Calu3 (cell line): Measurements from ENCODE around the gene ZYG11B. TPM values are rescaled to one million over a fixed set of nuclear protein-coding genes. Genes with fewer than 3 reads are reported as not detected.
"Not testable (repeated sequence)": the region's sequence is repeated elsewhere in the genome, so short reads cannot be mapped to it uniquely, and the experiment has no call there.

Source experiments
- BruUV-seq: library from RNA; stranded (reverse); fragments of 400-500 nt; replicated peaks from 2 replicates; lab custom pipeline; 2021; lab: Mats Ljungman, UMichigan
- CTCF ChIA-PET: fragments of 300-600 bp; sonication (Branson Sonifier 250); formaldehyde crosslinking; loops from one replicate; lab custom pipeline; 2022; ENCODE audit warnings: antibody characterized with exemption; lab: Charles Lee
- DNase-seq: peaks from one replicate; pipeline ENCODE4 v3.0.0; 2022
- H3K27ac Mint-ChIP-seq: one replicate; pipeline ENCODE4 v1.8.0; 2022; ENCODE audit warnings: mixed read lengths; ENCODE audit not compliant: unreplicated experiment
- H3K27me3 Mint-ChIP-seq: one replicate; pipeline ENCODE4 v1.8.0; 2022; ENCODE audit warnings: mixed read lengths; ENCODE audit not compliant: unreplicated experiment
- H3K36me3 Mint-ChIP-seq: one replicate; pipeline ENCODE4 v1.8.0; 2022; ENCODE audit warnings: mild to moderate bottlenecking, moderate library complexity, mixed read lengths; ENCODE audit not compliant: insufficient read depth, unreplicated experiment
- H3K4me1 Mint-ChIP-seq: one replicate; pipeline ENCODE4 v1.8.0; 2022; ENCODE audit warnings: mild to moderate bottlenecking, low read depth, mixed read lengths; ENCODE audit not compliant: unreplicated experiment
- H3K4me3 Mint-ChIP-seq: one replicate; pipeline ENCODE4 v1.8.0; 2022; ENCODE audit warnings: mild to moderate bottlenecking, low read depth, moderate library complexity, mixed read lengths; ENCODE audit not compliant: unreplicated experiment
- H3K9me3 Mint-ChIP-seq: one replicate; pipeline ENCODE4 v1.8.0; 2022; ENCODE audit warnings: low read depth, mixed read lengths; ENCODE audit not compliant: unreplicated experiment
- CTCF ChIP-seq: fragments of 200-600 bp; IDR thresholded peaks from one replicate; pipeline ENCODE4 v1.8.0; 2022; ENCODE audit warnings: antibody characterized with exemption; ENCODE audit not compliant: unreplicated experiment
- intact Hi-C: fragments of 100-400 bp; cut with micrococcal nuclease; formaldehyde crosslinking; loops from one replicate; pipeline ENCODE4 v1.10.0; 2022; ENCODE audit not compliant: unreplicated experiment
- total RNA-seq: library from RNA; stranded (reverse); gene quantifications from 2 replicates; pipeline ENCODE4 v1.2.3, GENCODE V29; 2022

The ZYG11B gene
- total RNA-seq, 1 experiment from 2014 or later = 14.8 TPM

GRCh38 chr1:52748119-52748518 lies 21.9 kb downstream of the ZYG11B start:
- no peak overlapping the region for H3K4me3 Mint-ChIP-seq
- TF ChIP-seq CTCF = no peak
- H3K27me3 Mint-ChIP-seq = no peaks in the 10 kb centered on the region
- DNase-seq = no peak
- BruUV-seq = no TSS peak
- H3K4me1 Mint-ChIP-seq = peaks cover 25% of the 10 kb centered on the region
- intact Hi-C loops = loop anchor here (5.0 kb wide), 1 partner anchor 46 kb away; no protein-coding TSS in a partner anchor
- CTCF ChIA-PET = interaction anchor here (0.6 kb wide), 1 partner anchor 47 kb away, joined by 4 read pairs; no protein-coding TSS in a partner anchor
- H3K9me3 Mint-ChIP-seq = no peaks in the 10 kb centered on the region
- no peaks in the 10 kb centered on the region for H3K36me3 Mint-ChIP-seq
- H3K27ac Mint-ChIP-seq = no peak overlapping the region

- intact Hi-C loops = loop anchor here (5.0 kb wide), 1 partner anchor 47 kb away; no protein-coding TSS in a partner anchor
- H3K9me3 Mint-ChIP-seq, DNase-seq, CTCF ChIA-PET, H3K4me3 Mint-ChIP-seq, H3K27me3 Mint-ChIP-seq, H3K36me3 Mint-ChIP-seq, BruUV-seq, H3K27ac Mint-ChIP-seq: not testable (repeated sequence)
- peaks cover 25% of the 10 kb centered on the region for H3K4me1 Mint-ChIP-seq
These were observed 23.2 kb downstream of the ZYG11B start for GRCh38 chr1:52749496-52749895.

DNA sequence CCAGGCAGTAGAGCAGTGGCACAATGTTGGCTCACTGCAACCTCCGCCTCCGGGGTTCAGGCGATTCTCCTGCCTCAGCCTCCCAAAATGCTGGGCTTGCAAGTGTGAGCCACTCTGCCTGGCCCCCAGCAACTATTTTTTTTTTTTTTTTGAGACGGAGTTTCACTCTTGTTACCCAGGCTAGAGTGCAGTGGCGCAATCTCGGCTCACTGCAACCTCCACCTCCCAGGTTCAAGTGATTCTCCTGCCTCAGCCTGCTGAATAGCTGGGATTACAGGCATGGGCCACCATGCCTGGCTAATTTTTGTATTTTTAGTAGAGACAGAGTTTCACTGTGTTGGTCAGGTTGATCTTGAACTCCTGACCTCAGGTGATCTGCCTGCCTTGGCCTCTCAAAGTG lies 23.9 kb downstream of the ZYG11B start:
- BruUV-seq, H3K27ac Mint-ChIP-seq, H3K36me3 Mint-ChIP-seq, H3K9me3 Mint-ChIP-seq, H3K4me3 Mint-ChIP-seq, H3K27me3 Mint-ChIP-seq, DNase-seq, intact Hi-C loops, CTCF ChIA-PET: not testable (repeated sequence)
- H3K4me1 Mint-ChIP-seq = peaks cover 25% of the 10 kb centered on the region

- no TSS peak for BruUV-seq
- Mint-ChIP-seq H3K27me3 (no peaks in the 10 kb centered on the region), H3K4me3 (peak overlapping the region; percentile 39), H3K36me3 (no peaks in the 10 kb centered on the region), H3K4me1 (peaks cover 25% of the 10 kb centered on the region), H3K27ac (peak overlapping the region; percentile 51), H3K9me3 (no peaks in the 10 kb centered on the region)
- peak; percentile 22 for DNase-seq
- no peak for TF ChIP-seq CTCF
- CTCF ChIA-PET = interaction anchor here (0.5 to 0.6 kb wide), 2 partner anchors 21 to 80 kb away, joined by 3 to 4 read pairs; no protein-coding TSS in a partner anchor
- intact Hi-C loops = no loop called here
These were observed 25.6 kb downstream of the ZYG11B start for GRCh38 chr1:52751589-52752483.

GRCh38 chr1:52752484-52752826 lies 26.2 kb downstream of the ZYG11B start:
- no peak for TF ChIP-seq CTCF
- no peaks in the 10 kb centered on the region for H3K9me3 Mint-ChIP-seq
- no TSS peak for BruUV-seq

More at GRCh38 chr1:52752484-52752826, 26.2 kb downstream of the ZYG11B start:
- CTCF ChIA-PET = no interaction called here
- no peak for DNase-seq
- Mint-ChIP-seq H3K27ac (no peak overlapping the region), H3K4me3 (no peak overlapping the region), H3K36me3 (no peaks in the 10 kb centered on the region), H3K27me3 (no peaks in the 10 kb centered on the region), H3K4me1 (peaks cover 25% of the 10 kb centered on the region)
- intact Hi-C loops = no loop called here
